MCF 10A (cell line): ENCODE measurements around the gene RPS23. TPM values are rescaled to one million over a fixed set of nuclear protein-coding genes. Genes with fewer than 3 reads are reported as not detected.
"Not testable (repeated sequence)": the region's sequence is repeated elsewhere in the genome, so short reads cannot be mapped to it uniquely, and the experiment has no call there.

Experiments
- BruUV-seq: library from RNA; stranded (reverse); fragments of 400-500 nt; replicated peaks from 2 replicates; lab custom pipeline; 2021; lab: Mats Ljungman, UMichigan
- CTCF ChIA-PET: fragments of 300-600 bp; sonication (Branson Sonifier 250); formaldehyde crosslinking; extraction: SDS; loops from one replicate; lab custom pipeline; 2021; ENCODE audit warnings: antibody characterized with exemption, inconsistent platforms; lab: Yijun Ruan, JAX
- POLR2A ChIA-PET: fragments of 300-600, 350-650 bp; sonication (Branson Sonifier 250); formaldehyde crosslinking; extraction: SDS; loops from one replicate; lab custom pipeline; 2020; ENCODE audit warnings: antibody characterized with exemption, inconsistent platforms; lab: Yijun Ruan, JAX
- DNase-seq: peaks from one replicate; pipeline ENCODE4 v3.0.0-alpha.2; 2018; ENCODE audit not compliant: unreplicated experiment
- H3K27ac Mint-ChIP-seq: one replicate; pipeline ENCODE4 v1.8.0; 2022; ENCODE audit warnings: mild to moderate bottlenecking, low read depth, mixed read lengths; ENCODE audit not compliant: unreplicated experiment
- H3K27me3 Mint-ChIP-seq: one replicate; pipeline ENCODE4 v1.8.0; 2022; ENCODE audit warnings: mixed read lengths; ENCODE audit not compliant: insufficient read depth, unreplicated experiment
- H3K36me3 Mint-ChIP-seq: one replicate; pipeline ENCODE4 v1.8.0; 2022; ENCODE audit warnings: mild to moderate bottlenecking, moderate library complexity, mixed read lengths; ENCODE audit not compliant: insufficient read depth, unreplicated experiment
- H3K4me1 Mint-ChIP-seq: one replicate; pipeline ENCODE4 v1.8.0; 2022; ENCODE audit warnings: mixed read lengths; ENCODE audit not compliant: insufficient read depth, unreplicated experiment
- H3K4me3 Mint-ChIP-seq: one replicate; pipeline ENCODE4 v1.8.0; 2022; ENCODE audit warnings: mild to moderate bottlenecking, moderate library complexity, mixed read lengths; ENCODE audit not compliant: unreplicated experiment
- H3K9me3 Mint-ChIP-seq: one replicate; pipeline ENCODE4 v1.8.0; 2022; ENCODE audit warnings: mixed read lengths; ENCODE audit not compliant: unreplicated experiment
- CTCF ChIP-seq: fragments of 200-600 bp; IDR thresholded peaks from one replicate; pipeline ENCODE4 v1.8.0; 2022; ENCODE audit warnings: antibody characterized with exemption, mild to moderate bottlenecking; ENCODE audit not compliant: unreplicated experiment
- intact Hi-C: fragments of 100-400 bp; cut with micrococcal nuclease; formaldehyde crosslinking; loops from 2 replicates; pipeline ENCODE4 v1.14.1; 2022
- total RNA-seq: library from RNA; stranded (reverse); gene quantifications from 2 replicates; pipeline ENCODE4 v1.2.3, GENCODE V29; 2022

RPS23 gene
- total RNA-seq, 1 experiment from 2014 or later, result 2,870 TPM

GRCh38 chr5:82269363-82269762 lies 8.8 kb downstream of the RPS23 start:
- H3K27ac Mint-ChIP-seq, H3K4me1 Mint-ChIP-seq, DNase-seq, H3K9me3 Mint-ChIP-seq, H3K4me3 Mint-ChIP-seq, H3K27me3 Mint-ChIP-seq, intact Hi-C loops: not testable (repeated sequence)
- ChIA-PET CTCF (interaction anchor here (0.5 to 1.8 kb wide), 3 partner anchors 10 to 759 kb away, joined by 3 to 13 read pairs (median 3); no protein-coding TSS in a partner anchor), POLR2A (interaction anchor here (1.9 kb wide), 1 partner anchor 9 kb away, joined by 10 read pairs; the partner anchor contains the start of gene RPS23)
- TSS peak; percentile 1 for BruUV-seq
- H3K36me3 Mint-ChIP-seq, result peaks cover 21% of the 10 kb centered on the region

GRCh38 chr5:82267297-82267933 lies 10.7 kb downstream of the RPS23 start:
- H3K36me3 Mint-ChIP-seq, intact Hi-C loops, DNase-seq, BruUV-seq, H3K27me3 Mint-ChIP-seq, H3K27ac Mint-ChIP-seq, H3K4me3 Mint-ChIP-seq, H3K4me1 Mint-ChIP-seq, H3K9me3 Mint-ChIP-seq: not testable (repeated sequence)
- CTCF ChIA-PET, result interaction anchor here (1.8 kb wide), 1 partner anchor 8 kb away, joined by 13 read pairs; no protein-coding TSS in a partner anchor
- POLR2A ChIA-PET, result interaction anchor here (0.7 to 1.4 kb wide), 3 partner anchors 10 to 26 kb away, joined by 3 to 6 read pairs (median 4); no protein-coding TSS in a partner anchor

GRCh38 chr5:82265047-82265446 lies 13.1 kb downstream of the RPS23 start:
- Mint-ChIP-seq H3K27me3 (no peaks in the 10 kb centered on the region), H3K36me3 (no peaks in the 10 kb centered on the region), H3K27ac (no peak overlapping the region), H3K4me3 (no peak overlapping the region), H3K4me1 (no peaks in the 10 kb centered on the region), H3K9me3 (no peaks in the 10 kb centered on the region)
- no peak for TF ChIP-seq CTCF
- CTCF ChIA-PET, result interaction anchor here (0.7 kb wide), 3 partner anchors 10 to 47 kb away, joined by 3 to 4 read pairs (median 3); partner anchors contain the start of gene RPS23
- POLR2A ChIA-PET, result interaction anchor here (2.0 kb wide), 1 partner anchor 9 kb away, joined by 16 read pairs; no protein-coding TSS in a partner anchor
- intact Hi-C loops, result no loop called here
- DNase-seq, result no peak
- no TSS peak for BruUV-seq

GRCh38 chr5:82259172-82259800 lies 18.9 kb downstream of the RPS23 start:
- peaks cover 7% of the 10 kb centered on the region for H3K36me3 Mint-ChIP-seq
- POLR2A ChIA-PET, result interaction anchor here (0.7 to 1.3 kb wide), 2 partner anchors 11 to 19 kb away, joined by 3 to 4 read pairs; no protein-coding TSS in a partner anchor
- peak; percentile 25 for DNase-seq
- no peak overlapping the region for H3K27ac Mint-ChIP-seq
- no peaks in the 10 kb centered on the region for H3K4me1 Mint-ChIP-seq
- H3K9me3 Mint-ChIP-seq, result no peaks in the 10 kb centered on the region
- TF ChIP-seq CTCF, result peak; percentile 24
- no TSS peak for BruUV-seq
- CTCF ChIA-PET, result interaction anchor here (0.6 to 2.9 kb wide), 36 partner anchors 9 to 1375 kb away, joined by 3 to 36 read pairs (median 3); no protein-coding TSS in a partner anchor
- no peak overlapping the region for H3K4me3 Mint-ChIP-seq
- no peaks in the 10 kb centered on the region for H3K27me3 Mint-ChIP-seq
- intact Hi-C loops, result loop anchor here (1.0 kb wide), 1 partner anchor 85 kb away; no protein-coding TSS in a partner anchor
